Caco-2 (cell line): Measurements from ENCODE around the gene KPNA6. TPM values are rescaled to one million over a fixed set of nuclear protein-coding genes. Genes with fewer than 3 reads are reported as not detected.
A peak's percentile ranks its signal among the peaks of the same experiment; 100 is the strongest.

Experiments used
- BruUV-seq: library from RNA; stranded (reverse); fragments of 400-500 nt; replicated peaks from 2 replicates; lab custom pipeline; 2021; lab: Mats Ljungman, UMichigan
- CTCF ChIA-PET: fragments of 300-600 bp; sonication (Branson Sonifier 250); formaldehyde crosslinking; loops from one replicate; lab custom pipeline; 2022; ENCODE audit warnings: antibody characterized with exemption; lab: Charles Lee
- POLR2A ChIA-PET: fragments of 300-600 bp; sonication (Branson Sonifier 250); formaldehyde crosslinking; loops from one replicate; lab custom pipeline; 2022; ENCODE audit warnings: antibody characterized with exemption; lab: Charles Lee
- DNase-seq, 2 experiments: peaks; one replicate each; pipeline versions ENCODE4 v3.0.0 to v3.0.0-alpha.2; 2020 to 2022
- H3K27me3 ChIP-seq: replicated peaks from 2 replicates; pipeline ENCODE4 v1.6.0; 2011; ENCODE audit warnings: low read length; ENCODE audit not compliant: control insufficient read depth, insufficient read depth
- H3K36me3 ChIP-seq: 2 replicates; pipeline ENCODE4 v1.5.1; 2011; ENCODE audit warnings: low read length; ENCODE audit not compliant: control insufficient read depth, insufficient read depth
- H3K4me1 ChIP-seq: fragments of 250-450 bp; sonication (Bioruptor Pico); 2 replicates; pipeline ENCODE4 v1.5.1; 2020; ENCODE audit warnings: mild to moderate bottlenecking
- H3K4me3 ChIP-seq: 2 replicates; pipeline ENCODE4 v1.5.1; 2011; ENCODE audit warnings: low read depth, mild to moderate bottlenecking, control low read depth, low read length
- H3K9me3 ChIP-seq: fragments of 250-450 bp; sonication (Bioruptor Pico); 2 replicates; pipeline ENCODE4 v1.5.1; 2020; ENCODE audit warnings: mild to moderate bottlenecking, moderate library complexity
- H3K27ac Mint-ChIP-seq: one replicate; pipeline ENCODE4 v1.8.0; 2022; ENCODE audit warnings: mixed read lengths; ENCODE audit not compliant: unreplicated experiment
- H3K27me3 Mint-ChIP-seq: one replicate; pipeline ENCODE4 v1.8.0; 2022; ENCODE audit warnings: mixed read lengths; ENCODE audit not compliant: insufficient read depth, unreplicated experiment
- H3K36me3 Mint-ChIP-seq: one replicate; pipeline ENCODE4 v1.8.0; 2022; ENCODE audit warnings: mild to moderate bottlenecking, mixed read lengths; ENCODE audit not compliant: insufficient read depth, unreplicated experiment
- H3K4me1 Mint-ChIP-seq: one replicate; pipeline ENCODE4 v1.8.0; 2022; ENCODE audit warnings: low read depth, mixed read lengths; ENCODE audit not compliant: unreplicated experiment
- H3K4me3 Mint-ChIP-seq: one replicate; pipeline ENCODE4 v1.8.0; 2022; ENCODE audit warnings: mild to moderate bottlenecking, moderate library complexity, mixed read lengths; ENCODE audit not compliant: unreplicated experiment
- H3K9me3 Mint-ChIP-seq: one replicate; pipeline ENCODE4 v1.8.0; 2022; ENCODE audit warnings: mixed read lengths; ENCODE audit not compliant: unreplicated experiment
- CTCF ChIP-seq, 2 experiments: fragments of 200-600 bp in 1 of 2; IDR thresholded peaks; 1 replicate in 1 of 2; 2 replicates in 1 of 2; pipeline versions ENCODE4 v1.5.1 to v1.8.0; 2011 to 2022; ENCODE audit warnings: antibody characterized with exemption in 1 of 2, control low read depth in 1 of 2, inconsistent platforms in 1 of 2, low read depth in 1 of 2, low read length in 1 of 2, mild to moderate bottlenecking in 1 of 2, moderate library complexity in 1 of 2; ENCODE audit not compliant: insufficient read depth in 1 of 2, severe bottlenecking in 1 of 2, unreplicated experiment in 1 of 2
- intact Hi-C: fragments of 100-400 bp; cut with micrococcal nuclease; formaldehyde crosslinking; loops from one replicate; pipeline ENCODE4 v1.10.0; 2022; ENCODE audit not compliant: unreplicated experiment
- total RNA-seq: library from RNA; stranded (reverse); gene quantifications from 2 replicates; pipeline ENCODE4 v1.2.3, GENCODE V29; 2022

The KPNA6 gene
- total RNA-seq, 1 experiment from 2014 or later = 52.8 TPM

GRCh38 chr1:32215629-32216480 lies 108.0 kb downstream of the KPNA6 start:
- peak; percentile 58 to 67 for TF ChIP-seq CTCF (IDR thresholded peaks at IDR 0.05; ENCODE audit: insufficient read depth in 1 of 2, low read depth in 1 of 2, low read length in 1 of 2, severe bottlenecking in 1 of 2, unreplicated experiment in 1 of 2)
- H3K9me3 Mint-ChIP-seq = no peaks in the 10 kb centered on the region
- no peak overlapping the region for H3K4me3 Mint-ChIP-seq
- H3K36me3 Mint-ChIP-seq = no peaks in the 10 kb centered on the region
- no peak overlapping the region for H3K27ac Mint-ChIP-seq
- BruUV-seq = no TSS peak
- H3K27me3 ChIP-seq = no peaks in the 10 kb centered on the region
- H3K27me3 Mint-ChIP-seq = no peaks in the 10 kb centered on the region
- no peaks in the 10 kb centered on the region for H3K4me1 Mint-ChIP-seq
- POLR2A ChIA-PET = interaction anchor here (0.7 to 1.1 kb wide), 3 partner anchors 10 to 116 kb away, joined by 3 to 4 read pairs (median 4); partner anchors contain the start of gene IQCC
- no peaks in the 10 kb centered on the region for H3K9me3 ChIP-seq
- no peaks in the 10 kb centered on the region for H3K4me1 ChIP-seq
- peak; percentile 65 to 70 for DNase-seq
- H3K36me3 ChIP-seq = no peaks in the 10 kb centered on the region
- intact Hi-C loops = loop anchor here (2.0 to 5.0 kb wide), 2 partner anchors 101 to 136 kb away; no protein-coding TSS in a partner anchor
- H3K4me3 ChIP-seq = no peak overlapping the region
- CTCF ChIA-PET = interaction anchor here (0.5 to 2.4 kb wide), 9 partner anchors 10 to 179 kb away, joined by 3 to 11 read pairs (median 5); partner anchors contain the start of genes BSDC1, CCDC28B and IQCC

- TF ChIP-seq CTCF (IDR thresholded peaks at IDR 0.05; ENCODE audit: insufficient read depth in 1 of 2, low read depth in 1 of 2, low read length in 1 of 2, severe bottlenecking in 1 of 2, unreplicated experiment in 1 of 2) = no peak
- Histone ChIP-seq H3K4me3 (no peak overlapping the region), H3K9me3 (no peaks in the 10 kb centered on the region), H3K36me3 (no peaks in the 10 kb centered on the region), H3K27me3 (no peaks in the 10 kb centered on the region), H3K4me1 (no peaks in the 10 kb centered on the region)
- H3K4me3 Mint-ChIP-seq = no peak overlapping the region
- no TSS peak for BruUV-seq
- H3K27me3 Mint-ChIP-seq = no peaks in the 10 kb centered on the region
- H3K9me3 Mint-ChIP-seq = no peaks in the 10 kb centered on the region
- DNase-seq = no peak
- intact Hi-C loops = loop anchor here (5.0 kb wide), 1 partner anchor 136 kb away; no protein-coding TSS in a partner anchor
- ChIA-PET POLR2A (no interaction called here), CTCF (interaction anchor here (1.0 to 2.4 kb wide), 4 partner anchors 11 to 147 kb away, joined by 5 to 11 read pairs (median 8); partner anchors contain the start of gene IQCC)
- no peaks in the 10 kb centered on the region for H3K4me1 Mint-ChIP-seq
- no peak overlapping the region for H3K27ac Mint-ChIP-seq
- no peaks in the 10 kb centered on the region for H3K36me3 Mint-ChIP-seq
These were observed 108.7 kb downstream of the KPNA6 start for GRCh38 chr1:32216566-32216965.

GRCh38 chr1:32219022-32219421 lies 111.2 kb downstream of the KPNA6 start:
- no peak for TF ChIP-seq CTCF (IDR thresholded peaks at IDR 0.05; ENCODE audit: insufficient read depth in 1 of 2, low read depth in 1 of 2, low read length in 1 of 2, severe bottlenecking in 1 of 2, unreplicated experiment in 1 of 2)
- H3K9me3 Mint-ChIP-seq = no peaks in the 10 kb centered on the region
- H3K27ac Mint-ChIP-seq = no peak overlapping the region
- CTCF ChIA-PET = no interaction called here
- H3K9me3 ChIP-seq = no peaks in the 10 kb centered on the region
- no peak for DNase-seq
- H3K4me3 ChIP-seq = no peak overlapping the region
- no peaks in the 10 kb centered on the region for H3K36me3 ChIP-seq
- H3K36me3 Mint-ChIP-seq = peaks cover under 1% of the 10 kb centered on the region
- BruUV-seq = no TSS peak
- no peak overlapping the region for H3K4me3 Mint-ChIP-seq
- H3K27me3 Mint-ChIP-seq = no peaks in the 10 kb centered on the region
- intact Hi-C loops = loop anchor here (5.0 kb wide), 1 partner anchor 133 kb away; no protein-coding TSS in a partner anchor
- H3K4me1 ChIP-seq = no peaks in the 10 kb centered on the region
- POLR2A ChIA-PET = no interaction called here
- H3K4me1 Mint-ChIP-seq = no peaks in the 10 kb centered on the region
- H3K27me3 ChIP-seq = no peaks in the 10 kb centered on the region
